AG08396 (cell line): ENCODE data around the gene ZNF432.
A peak's percentile ranks its signal among the peaks of the same experiment; 100 is the strongest.
"Not testable (repeated sequence)": the region's sequence is repeated elsewhere in the genome, so short reads cannot be mapped to it uniquely, and the experiment has no call there.

ENCODE experiments used
- DNase-seq: peaks from one replicate; pipeline ENCODE4 v3.0.0; 2012; ENCODE audit warnings: low spot score, mixed read lengths

Gene ZNF432

DNA sequence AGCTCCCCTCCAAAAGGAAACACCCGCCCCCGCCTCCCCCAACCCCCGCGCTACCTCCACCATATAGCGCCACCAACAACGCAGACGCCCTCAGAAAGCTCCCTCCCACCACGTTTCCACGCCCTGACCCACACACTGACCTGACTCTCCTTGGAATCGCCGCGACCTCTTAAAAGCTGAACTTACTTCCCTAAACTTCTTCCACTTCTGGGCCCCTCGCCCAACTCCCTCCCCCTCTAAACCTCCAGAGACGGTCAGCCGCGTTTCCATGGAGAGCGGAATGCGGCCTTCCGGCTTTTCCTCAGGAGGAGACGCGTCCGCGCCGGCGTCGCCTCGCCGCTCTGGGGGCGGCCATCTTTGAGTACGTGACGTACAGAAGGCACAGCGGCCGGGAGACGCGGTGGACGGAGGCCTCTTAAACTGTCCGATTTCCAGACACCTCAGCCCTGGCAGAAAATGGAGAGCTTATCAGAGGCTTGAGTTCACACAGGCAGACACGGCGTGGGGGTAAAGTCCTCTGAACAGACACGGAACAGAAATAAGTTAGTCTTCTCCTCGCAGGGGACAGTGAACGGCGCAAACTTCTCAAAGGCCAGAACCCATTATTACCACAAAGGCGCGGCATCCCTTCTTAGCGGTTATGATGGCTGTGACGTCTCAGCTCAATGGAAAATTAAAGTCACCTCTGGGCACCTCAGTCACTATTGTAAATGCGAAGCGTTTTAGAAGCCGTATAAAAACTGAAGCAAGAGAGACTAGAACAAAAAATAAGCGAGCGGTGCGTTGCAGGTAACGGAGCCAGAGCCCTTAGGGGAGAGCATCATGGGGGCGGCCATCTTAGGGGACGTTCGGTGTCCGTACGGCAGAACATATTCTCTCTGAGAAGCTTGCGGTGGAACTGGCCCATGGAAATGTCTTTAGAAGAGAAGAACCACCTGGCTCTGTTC is at the start of gene ZNF432:
Gene ZNF432 (minus strand): TSS at position 284 of the 947 bp plus-strand sequence. CDS start 1,970 bp downstream, outside the sequence.
- DNase-seq: peak; percentile 91

DNA sequence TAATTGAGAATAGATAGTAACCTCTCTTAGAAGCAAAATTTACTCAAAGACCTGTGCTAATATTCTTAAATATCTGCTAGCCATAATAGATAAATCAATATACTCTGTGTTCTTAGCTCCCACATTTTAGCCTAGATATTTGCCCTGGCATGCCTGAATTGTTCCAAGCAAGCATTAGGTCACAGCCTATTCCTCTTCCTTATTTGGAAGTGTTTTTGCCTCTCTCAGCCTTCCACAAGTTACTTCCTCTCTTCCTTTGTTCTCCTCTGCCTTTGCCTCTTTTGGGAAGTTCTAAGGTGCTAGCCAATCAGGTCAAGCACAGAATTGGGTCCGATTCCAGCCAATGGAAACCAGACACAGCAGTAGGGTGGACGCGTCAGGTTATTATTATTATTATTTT is 47.8 kb upstream of the ZNF432 start:
- DNase-seq: not testable (repeated sequence)

DNA sequence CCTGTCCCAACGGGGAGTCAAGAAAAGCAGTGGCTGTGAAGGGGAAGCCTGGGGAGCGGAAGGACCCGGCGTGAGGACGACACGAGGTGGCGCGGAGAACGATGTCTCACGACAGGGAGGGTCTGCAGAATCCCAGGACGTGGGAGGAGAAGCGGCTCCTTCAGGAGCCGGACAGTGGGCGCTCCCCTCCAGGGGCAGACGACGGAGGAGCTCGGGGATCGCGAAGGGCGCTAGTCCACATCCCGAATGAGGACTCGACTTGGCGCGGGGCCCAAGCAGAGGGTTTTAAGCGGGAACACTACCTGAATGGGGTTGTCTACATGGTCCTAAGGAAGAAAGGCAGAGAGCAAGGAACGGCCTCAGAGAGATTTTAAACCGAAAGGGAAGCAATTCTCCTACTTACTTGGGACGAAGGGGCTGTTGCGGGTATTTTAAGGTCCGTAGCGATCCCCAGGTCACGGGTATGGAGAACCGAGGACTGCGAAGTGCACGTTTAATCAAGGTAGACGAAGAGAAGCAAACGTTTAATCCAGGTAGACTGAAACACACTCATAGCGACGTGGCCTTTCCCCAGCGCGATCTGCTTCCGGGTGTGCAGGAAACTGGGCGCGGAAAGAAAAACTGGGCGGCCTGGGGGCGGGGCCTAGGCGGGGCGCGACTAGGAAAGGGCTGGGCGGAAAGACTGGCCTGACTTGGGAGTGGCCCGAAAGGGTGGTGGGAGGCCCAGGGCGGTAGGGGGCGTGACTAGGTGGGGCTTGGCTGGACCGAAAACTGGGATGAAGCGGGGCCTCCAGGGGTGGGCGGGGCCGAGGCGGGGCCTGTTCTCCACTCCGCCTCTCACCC is 46.8 kb upstream of the ZNF432 start, which contains the start of gene ZNF841:
Gene ZNF841 (minus strand): TSS at position 594 of the 843 bp plus-strand sequence. CDS start 10,964 bp downstream, outside the sequence.
- DNase-seq: peak; percentile 95

DNA sequence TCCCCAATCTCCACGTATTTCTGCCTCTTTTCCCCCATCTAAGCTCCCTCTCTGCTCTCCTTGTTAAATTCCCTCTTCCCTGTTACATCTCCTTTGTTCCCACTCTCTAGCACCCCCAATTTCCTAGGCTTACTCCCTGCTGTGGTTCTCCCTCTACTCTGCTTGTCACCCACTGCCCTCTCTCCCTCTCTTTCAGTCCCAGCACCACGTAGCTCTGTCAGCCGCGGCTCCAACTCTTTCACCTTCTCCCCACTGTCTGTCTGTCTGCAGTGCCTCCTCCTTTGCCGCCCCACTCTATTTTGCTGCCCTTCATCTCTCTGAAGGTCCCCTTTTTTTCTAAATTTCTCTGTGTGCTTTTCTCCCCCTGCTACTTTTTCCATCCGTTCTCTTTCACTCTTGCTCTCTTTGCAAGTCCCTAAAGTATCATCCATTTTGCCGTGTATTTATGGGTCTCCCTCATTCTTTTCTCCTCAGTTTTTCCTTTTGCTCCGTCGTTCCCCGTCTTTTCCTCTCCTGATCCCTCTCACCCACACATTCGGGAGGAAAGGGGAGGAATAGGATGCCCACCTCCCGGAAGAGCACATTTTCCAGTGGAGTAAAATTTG is 46.0 kb upstream of the ZNF432 start:
- no peak for DNase-seq

DNA sequence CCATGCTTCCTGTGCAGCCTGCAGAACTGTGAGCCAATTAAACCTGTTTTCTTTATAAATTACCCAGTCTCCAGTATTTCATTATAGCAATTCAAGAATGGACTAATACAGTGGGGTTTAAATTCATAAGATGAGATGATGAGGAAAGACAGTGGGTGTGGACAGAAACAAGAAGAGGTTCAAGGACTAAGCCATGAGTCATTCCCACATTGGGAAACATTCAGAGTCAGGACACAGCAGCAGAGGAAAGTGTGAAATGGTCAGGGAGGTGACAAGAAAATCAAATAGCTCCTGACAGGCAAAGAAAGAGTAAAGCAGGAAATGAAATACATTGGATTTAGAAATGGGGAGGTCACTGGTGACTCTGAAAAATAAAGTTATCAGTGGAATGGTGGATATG is 37.8 kb upstream of the ZNF432 start:
- no peak for DNase-seq

DNA sequence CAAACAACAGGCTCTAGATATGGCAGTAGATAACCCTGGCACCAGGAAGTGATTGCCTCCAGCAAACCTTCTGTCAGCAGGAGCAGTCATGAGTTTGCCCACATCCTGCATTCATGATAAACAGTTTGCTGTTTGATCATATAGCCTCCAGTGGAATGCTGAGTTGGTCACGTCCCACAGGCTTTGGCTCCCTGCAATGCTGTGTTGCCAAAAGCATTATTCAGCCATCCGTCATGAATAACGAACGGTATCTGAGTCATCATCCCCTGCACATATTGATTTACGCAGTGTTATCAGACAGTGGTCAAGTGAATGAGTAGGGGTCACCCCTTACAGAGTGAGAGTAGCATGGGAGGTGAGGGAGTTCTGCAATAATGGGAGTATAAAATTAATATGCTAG is 21.9 kb upstream of the ZNF432 start:
- no peak for DNase-seq

DNA sequence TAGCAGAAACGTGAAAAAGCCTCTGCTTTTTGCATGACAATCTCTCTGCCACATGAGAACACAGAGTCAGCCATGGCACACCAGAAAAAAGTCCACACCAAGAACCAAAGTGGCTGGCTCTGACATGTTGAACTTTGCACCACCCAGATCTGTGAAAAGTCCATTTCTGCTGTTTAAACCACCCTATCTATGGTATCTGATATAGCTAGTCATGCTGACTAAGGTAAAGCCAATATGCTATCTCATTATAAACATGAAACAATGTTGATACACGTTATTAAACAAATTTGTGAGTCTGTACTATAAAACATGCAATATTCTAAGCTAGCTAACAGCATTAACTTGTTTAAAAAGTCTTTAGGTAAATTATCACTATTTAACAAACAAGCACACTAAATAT is 21.0 kb upstream of the ZNF432 start:
- DNase-seq: no peak

DNA sequence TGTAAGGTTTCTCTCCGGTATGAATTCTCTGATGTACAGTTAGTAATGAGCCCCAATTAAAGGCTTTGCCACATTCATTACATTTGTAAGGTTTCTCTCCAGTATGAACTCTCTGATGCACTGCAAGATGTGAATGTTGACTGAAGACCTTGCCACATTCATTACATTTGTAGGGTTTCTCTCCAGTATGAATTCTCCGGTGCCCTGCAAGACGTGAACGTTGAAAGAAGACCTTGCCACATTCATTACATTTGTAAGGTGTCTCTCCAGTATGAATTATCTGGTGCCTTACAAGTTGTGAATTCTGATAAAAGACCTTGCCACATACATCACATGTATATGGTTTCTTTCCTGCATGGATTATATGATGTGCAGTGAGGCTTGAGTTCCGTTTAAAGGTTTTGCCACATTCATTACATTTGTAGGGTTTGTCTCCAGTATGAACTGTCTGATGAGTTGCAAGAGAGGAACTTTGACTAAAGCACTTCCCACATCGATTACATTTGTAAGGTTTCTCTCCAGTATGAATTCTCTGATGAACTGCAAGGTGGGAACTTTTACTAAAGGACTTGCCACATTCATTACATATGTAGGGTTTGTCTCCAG is 17.7 kb upstream of the ZNF432 start:
- no peak for DNase-seq

DNA sequence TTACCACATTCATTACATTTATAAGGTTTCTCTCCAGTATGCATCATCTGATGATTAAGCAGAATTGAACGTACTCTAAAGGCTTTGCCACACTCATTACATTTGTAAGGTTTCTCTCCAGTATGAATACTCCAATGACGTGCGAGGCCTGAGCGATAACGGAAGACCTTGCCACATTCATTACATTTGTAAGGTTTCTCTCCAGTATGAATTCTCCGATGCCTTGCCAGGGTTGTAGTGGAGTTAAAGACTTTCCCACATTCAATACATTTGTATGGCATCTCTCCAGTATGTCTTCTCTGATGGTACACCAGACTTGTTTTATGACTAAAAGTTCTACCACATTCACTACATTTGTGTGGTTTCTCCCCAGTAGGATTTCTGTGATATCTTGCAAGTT is 16.8 kb upstream of the ZNF432 start:
- no peak for DNase-seq

DNA sequence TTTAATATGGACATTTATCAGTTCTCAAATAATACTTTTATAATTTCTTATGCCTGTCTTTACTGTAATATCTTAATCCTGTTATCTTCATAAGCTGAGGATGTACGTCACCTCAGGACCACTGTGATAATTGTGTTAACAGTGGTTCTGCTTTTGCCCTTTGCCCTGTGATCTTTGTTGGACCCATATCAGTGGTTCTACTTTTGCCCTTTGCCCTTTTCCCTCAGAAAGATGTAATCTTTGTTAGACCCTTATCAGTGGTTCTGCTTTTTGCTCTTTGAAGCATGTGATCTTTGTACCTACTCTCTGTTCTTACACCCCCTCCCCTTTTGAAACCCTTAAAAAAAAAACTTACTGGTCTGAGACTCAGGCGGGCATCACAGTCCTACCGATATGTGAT is 7.8 kb upstream of the ZNF432 start:
- DNase-seq: not testable (repeated sequence)

DNA sequence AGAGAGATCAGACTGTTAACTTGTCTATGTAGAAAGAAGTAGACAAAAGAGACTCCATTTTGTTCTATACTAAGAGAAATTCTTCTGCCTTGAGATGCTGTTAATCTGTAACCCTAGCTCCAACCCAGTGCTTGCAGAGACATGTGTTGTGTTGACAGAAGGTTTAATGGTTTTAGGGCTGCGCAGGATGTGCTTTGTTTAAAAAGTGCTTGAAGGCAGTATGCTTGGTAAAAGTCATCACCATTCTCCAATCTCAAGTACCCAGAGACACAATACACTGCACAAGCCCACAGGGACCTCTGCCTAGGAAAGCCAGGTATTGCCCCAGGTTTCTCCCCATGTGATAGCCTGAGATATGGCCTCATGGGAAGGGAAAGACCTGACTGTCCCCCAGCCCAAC is 3.1 kb upstream of the ZNF432 start:
- not testable (repeated sequence) for DNase-seq

DNA sequence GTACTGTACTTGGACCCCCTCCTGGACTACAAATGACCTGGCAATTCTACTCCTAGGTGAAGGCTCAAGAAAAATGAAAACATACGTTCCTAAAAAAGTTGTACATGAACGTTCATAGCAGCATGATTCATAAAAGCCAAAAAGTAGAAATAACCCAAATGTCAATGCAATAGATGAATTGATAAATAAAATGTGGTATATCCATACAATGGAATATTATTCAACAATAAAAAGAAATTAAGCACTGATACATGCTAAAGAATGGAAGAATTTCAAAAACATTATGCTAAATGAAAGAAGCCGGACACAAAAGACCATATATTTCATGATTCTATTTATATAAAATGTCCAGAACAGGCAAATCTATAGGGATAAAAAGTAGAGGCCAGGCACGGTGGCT is 9.5 kb downstream of the ZNF432 start:
- DNase-seq: no peak

DNA sequence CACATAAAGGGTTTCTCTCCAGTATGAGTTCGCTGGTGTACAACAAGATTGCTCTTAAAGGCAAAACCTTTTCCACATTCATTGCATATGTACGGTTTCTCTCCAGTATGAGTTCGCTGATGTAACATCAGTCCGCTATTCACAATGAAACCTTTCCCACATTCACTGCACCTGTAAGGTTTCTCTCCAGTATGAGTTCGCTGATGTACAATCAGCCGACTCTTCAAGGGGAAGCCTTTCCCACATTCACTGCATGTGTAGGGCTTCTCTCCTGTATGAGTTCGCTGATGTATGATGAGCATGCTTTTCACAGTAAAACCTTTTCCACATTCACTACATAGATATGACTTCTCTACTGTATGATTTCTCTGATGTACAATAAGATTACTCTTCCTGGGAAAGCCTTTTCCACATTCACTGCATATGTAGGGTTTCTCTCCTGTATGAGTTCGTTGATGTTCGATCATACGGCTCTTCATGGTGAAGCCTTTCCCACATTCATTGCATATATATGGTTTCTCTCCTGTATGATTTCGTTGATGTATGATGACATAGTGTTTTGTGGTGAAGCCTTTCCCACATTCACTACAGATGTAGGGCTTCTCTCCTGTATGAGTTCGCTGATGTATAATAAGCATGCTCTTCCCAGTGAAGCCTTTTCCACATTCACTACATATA is 14.4 kb downstream of the ZNF432 start:
- DNase-seq: no peak

DNA sequence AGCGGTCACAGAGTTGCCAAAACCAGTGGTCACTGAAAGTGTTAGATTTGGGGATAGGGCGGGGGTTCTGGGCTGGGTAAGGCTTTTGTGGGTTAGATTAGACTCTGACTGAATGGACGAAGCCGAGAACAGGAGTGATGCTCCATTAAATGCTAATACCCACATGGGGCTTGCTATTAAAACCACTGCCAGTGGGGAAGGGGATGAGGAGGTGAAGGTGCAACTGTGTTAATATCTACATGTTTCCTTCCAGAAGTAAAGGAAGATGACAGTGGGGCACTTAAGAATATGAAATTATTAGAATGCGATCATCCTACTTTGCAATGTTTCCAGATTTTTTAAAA is 19.9 kb downstream of the ZNF432 start:
- no peak for DNase-seq

DNA sequence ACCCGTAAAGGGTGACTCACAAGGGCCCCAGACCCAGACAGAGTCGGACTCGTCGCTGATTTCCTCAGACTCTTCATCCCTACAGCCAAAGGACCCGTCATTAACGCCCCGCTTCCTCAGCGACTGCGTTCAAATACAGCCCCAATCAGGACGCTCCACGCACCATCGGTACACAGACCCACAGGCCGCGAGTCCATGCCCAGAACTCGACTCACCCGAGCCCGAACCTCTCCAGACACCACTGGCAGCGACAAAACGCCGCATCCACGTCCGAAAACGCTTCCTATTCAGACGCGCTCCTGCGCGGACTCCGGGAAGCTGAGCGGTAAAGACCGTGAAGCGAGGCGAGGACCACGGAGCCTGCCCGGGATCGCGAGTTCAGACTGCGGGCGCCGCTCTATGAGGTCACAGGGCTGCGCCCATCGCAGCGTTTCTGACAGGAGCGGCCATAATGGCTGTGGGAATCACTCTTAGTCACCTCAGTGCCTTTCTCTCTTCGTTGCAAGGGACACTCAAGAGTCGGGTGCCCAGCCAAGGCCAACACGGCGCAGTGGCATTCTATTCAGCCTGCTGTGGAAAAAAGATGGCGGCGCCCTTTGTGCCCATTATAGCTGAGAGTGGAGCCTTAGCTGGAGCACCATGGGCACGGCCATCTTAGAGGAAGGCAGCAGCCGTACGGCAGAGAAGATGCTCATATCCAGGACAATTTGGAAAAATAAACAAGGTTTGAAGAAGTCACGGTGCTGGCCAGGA is 20.4 kb downstream of the ZNF432 start, which contains the start of gene ZNF614:
Gene ZNF614 (minus strand): TSS at position 353 of the 753 bp plus-strand sequence. CDS start 2,634 bp downstream, outside the sequence.
- DNase-seq: peak; percentile 93

DNA sequence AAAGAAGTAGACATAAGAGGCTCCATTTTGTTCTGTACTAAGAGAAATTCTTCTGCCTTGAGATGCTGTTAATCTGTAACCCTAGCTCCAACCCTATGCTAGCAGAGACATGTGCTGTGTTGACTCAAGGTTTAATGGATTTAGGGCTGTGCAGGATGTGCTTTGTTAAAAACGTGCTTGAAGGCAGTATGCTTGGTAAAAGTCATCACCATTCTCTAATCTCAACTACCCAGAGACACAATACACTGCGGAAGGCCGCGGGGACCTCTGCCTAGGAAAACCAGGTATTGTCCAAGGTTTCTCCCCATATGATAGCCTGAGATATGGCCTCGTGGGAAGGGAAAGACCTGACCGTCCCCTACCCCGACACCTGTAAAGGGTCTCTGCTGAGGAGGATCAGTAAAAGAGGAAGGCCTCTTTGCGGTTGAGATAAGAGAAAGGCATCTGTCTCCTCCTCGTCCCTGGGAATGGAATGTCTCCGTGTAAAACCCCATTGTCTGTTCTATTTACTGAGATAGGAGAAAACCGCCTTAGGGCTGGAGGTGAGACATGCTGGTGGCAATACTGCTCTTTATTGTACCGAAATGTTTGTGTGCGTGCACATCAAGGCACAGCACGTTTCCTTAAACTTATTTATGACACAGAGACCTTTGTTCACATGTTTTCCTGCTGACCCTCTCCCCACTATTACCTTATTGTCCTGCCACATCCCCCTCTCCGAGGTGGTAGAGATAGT is 22.2 kb downstream of the ZNF432 start:
- not testable (repeated sequence) for DNase-seq

DNA sequence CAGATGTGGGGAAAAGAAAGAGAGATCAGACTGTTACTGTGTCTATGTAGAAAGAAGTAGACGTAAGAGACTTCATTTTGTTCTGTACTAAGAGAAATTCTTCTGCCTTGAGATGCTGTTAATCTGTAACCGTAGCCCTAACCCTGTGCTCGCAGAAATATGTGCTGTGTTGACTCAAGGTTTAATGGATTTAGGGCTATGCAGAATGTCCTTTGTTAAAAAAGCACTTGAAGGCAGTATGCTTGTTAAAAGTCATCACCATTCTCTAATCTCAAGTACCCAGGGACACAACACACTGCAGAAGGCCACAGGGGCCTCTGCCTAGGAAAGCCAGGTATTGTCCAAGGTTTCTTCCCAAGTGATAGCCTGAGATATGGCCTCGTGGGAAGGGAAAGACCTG is 24.2 kb downstream of the ZNF432 start:
- DNase-seq: not testable (repeated sequence)

DNA sequence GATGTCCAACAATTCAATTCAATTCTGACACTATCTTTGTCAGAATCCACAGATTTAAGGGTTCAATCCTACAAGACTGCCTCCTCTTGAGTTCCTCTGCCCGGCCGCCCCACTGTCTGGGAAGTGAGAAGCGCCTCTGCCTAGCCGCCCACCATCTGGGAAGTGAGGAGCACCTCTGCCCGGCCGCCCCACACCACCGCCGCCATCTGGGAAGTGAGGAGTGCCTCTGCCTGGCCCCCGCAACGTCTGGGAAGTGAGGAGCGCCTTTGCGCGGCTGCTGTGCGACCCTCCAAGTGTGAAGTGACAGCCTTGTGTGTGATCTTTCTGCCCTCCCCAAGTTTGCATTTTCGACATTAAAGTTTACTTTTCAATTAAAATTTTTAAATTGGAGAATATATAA is 26.4 kb downstream of the ZNF432 start:
- no peak for DNase-seq

DNA sequence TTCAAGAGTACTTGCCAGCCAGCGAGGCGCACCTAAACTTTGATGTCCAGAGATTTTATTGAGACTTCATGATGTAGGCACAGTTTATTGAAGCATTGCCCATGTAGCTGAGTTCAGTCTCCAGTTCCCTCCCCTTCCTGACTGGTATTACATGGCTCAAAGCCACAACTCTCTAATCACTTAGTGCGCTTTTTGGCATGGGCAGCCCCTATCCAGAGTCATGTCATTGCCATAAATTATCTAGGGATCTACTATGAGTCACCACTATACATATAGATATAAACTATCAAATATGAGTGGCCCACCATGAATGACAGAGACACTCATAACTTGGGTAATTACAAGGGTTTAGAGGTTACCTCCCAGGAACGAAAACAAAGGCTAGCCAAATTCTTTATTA is 28.1 kb downstream of the ZNF432 start:
- no peak for DNase-seq

DNA sequence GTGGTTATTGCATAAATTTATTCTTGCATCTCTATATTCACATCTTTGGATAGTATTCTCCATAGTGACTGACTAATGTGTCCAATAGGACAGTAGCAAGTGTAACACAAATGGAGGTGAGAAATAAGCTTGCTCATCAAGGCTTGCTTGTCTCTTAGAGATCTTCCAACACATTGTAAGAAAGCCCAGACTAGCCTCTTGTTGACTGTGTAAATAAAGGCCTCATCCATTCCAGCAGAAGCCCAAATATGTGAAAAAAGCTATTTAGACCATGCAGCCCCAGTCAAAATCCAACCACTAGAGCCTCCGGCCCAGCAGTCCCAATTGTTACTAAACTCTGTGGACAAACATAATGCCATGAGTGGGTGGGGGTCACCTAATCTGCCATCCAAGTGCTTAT is 38.0 kb downstream of the ZNF432 start:
- no peak for DNase-seq
